GM23338 (cell line): ENCODE results near the gene TM7SF2. TPM values are rescaled to one million over a fixed set of nuclear protein-coding genes. Genes with fewer than 3 reads are reported as not detected.
A peak's percentile ranks its signal among the peaks of the same experiment; 100 is the strongest.

Source experiments
- ATAC-seq: fragments of 200-7000 bp; cut with Tn5 transposase; 3 replicates; pipeline ENCODE4 v1.9.1; 2020
- DNase-seq: peaks from one replicate; pipeline ENCODE4 v3.0.0-alpha.2; 2015; ENCODE audit warnings: low spot score
- H2AFZ ChIP-seq: fragments of 200-600 bp; sonication (generic); 2 replicates; pipeline ENCODE4 v1.8.0; 2016; ENCODE audit warnings: antibody characterized with exemption, mild to moderate bottlenecking, moderate library complexity
- H3F3A ChIP-seq: fragments of 200-600 bp; sonication (generic); replicated peaks from 2 replicates; pipeline ENCODE4 v1.8.0; 2017; ENCODE audit warnings: antibody characterized with exemption, mixed run types, low read depth
- H3K27ac ChIP-seq: fragments of 200-600 bp; sonication (generic); 2 replicates; pipeline ENCODE4 v1.6.1; 2016; ENCODE audit warnings: low read depth
- H3K27me3 ChIP-seq: fragments of 200-600 bp; sonication (generic); 2 replicates; pipeline ENCODE4 v1.8.0; 2016; ENCODE audit warnings: mild to moderate bottlenecking, mixed run types, moderate library complexity; ENCODE audit not compliant: insufficient read depth
- H3K36me3 ChIP-seq: fragments of 200-600 bp; sonication (generic); 2 replicates; pipeline ENCODE4 v1.8.0; 2016; ENCODE audit warnings: mild to moderate bottlenecking; ENCODE audit not compliant: insufficient read depth
- H3K4me1 ChIP-seq: fragments of 200-600 bp; sonication (generic); 2 replicates; pipeline ENCODE4 v1.8.0; 2016; ENCODE audit warnings: mild to moderate bottlenecking, moderate library complexity; ENCODE audit not compliant: insufficient read depth
- H3K4me2 ChIP-seq: fragments of 200-600 bp; sonication (generic); 2 replicates; pipeline ENCODE4 v1.7.1; 2017; ENCODE audit warnings: mixed run types
- H3K4me3 ChIP-seq: fragments of 200-600 bp; sonication (generic); 2 replicates; pipeline ENCODE4 v1.6.1; 2016; ENCODE audit warnings: mixed run types
- H3K79me2 ChIP-seq: fragments of 200-600 bp; sonication (generic); replicated peaks from 2 replicates; pipeline ENCODE4 v1.8.0; 2017; ENCODE audit warnings: mild to moderate bottlenecking; ENCODE audit not compliant: insufficient read depth
- H3K9me2 ChIP-seq: fragments of 200-600 bp; sonication (generic); 2 replicates; pipeline ENCODE4 v1.8.0; 2017; ENCODE audit not compliant: insufficient read depth
- H4K20me1 ChIP-seq: fragments of 200-600 bp; sonication (generic); replicated peaks from 2 replicates; pipeline ENCODE4 v1.8.0; 2017; ENCODE audit warnings: mild to moderate bottlenecking; ENCODE audit not compliant: insufficient read depth
- H3K27ac Mint-ChIP-seq: 2 replicates; pipeline ENCODE4 v1.8.0; 2020; ENCODE audit warnings: inconsistent platforms, mild to moderate bottlenecking, moderate library complexity, mixed read lengths
- H3K27me3 Mint-ChIP-seq: 3 replicates; pipeline ENCODE4 v1.8.0; 2022; ENCODE audit warnings: low read depth, mild to moderate bottlenecking, moderate library complexity, mixed read lengths, inconsistent platforms; ENCODE audit not compliant: insufficient read depth, poor library complexity
- H3K36me3 Mint-ChIP-seq: 3 replicates; pipeline ENCODE4 v1.8.0; 2021; ENCODE audit warnings: low read depth, mild to moderate bottlenecking, inconsistent platforms, moderate library complexity, mixed read lengths
- H3K4me1 Mint-ChIP-seq: 3 replicates; pipeline ENCODE4 v1.8.0; 2020; ENCODE audit warnings: mild to moderate bottlenecking, inconsistent platforms, mixed read lengths
- H3K4me3 Mint-ChIP-seq: 3 replicates; pipeline ENCODE4 v1.8.0; 2021; ENCODE audit warnings: moderate library complexity, mild to moderate bottlenecking, inconsistent platforms, mixed read lengths
- H3K9me3 Mint-ChIP-seq: 3 replicates; pipeline ENCODE4 v1.8.0; 2020; ENCODE audit warnings: moderate library complexity, mild to moderate bottlenecking, inconsistent platforms, mixed read lengths
- EZH2 ChIP-seq: fragments of 200-600 bp; sonication (generic); IDR thresholded peaks from one replicate; pipeline ENCODE4 v1.8.0; 2017; ENCODE audit warnings: antibody characterized with exemption, mild to moderate bottlenecking, low read depth; ENCODE audit not compliant: unreplicated experiment
- EZH2phosphoT487 ChIP-seq: fragments of 200-600 bp; sonication (generic); IDR thresholded peaks from one replicate; pipeline ENCODE4 v1.8.1; 2018; ENCODE audit warnings: antibody characterized with exemption; ENCODE audit not compliant: unreplicated experiment
- NANOG ChIP-seq: IDR thresholded peaks from 2 replicates; pipeline ENCODE4 v1.6.1; 2016; ENCODE audit warnings: antibody characterized with exemption, borderline replicate concordance
- STAT1 ChIP-seq: IDR thresholded peaks from one replicate; pipeline ENCODE4 v1.6.1; 2016; ENCODE audit warnings: antibody characterized with exemption; ENCODE audit not compliant: unreplicated experiment
- ZNF331 ChIP-seq: fragments of 250-450 bp; sonication (Bioruptor Pico); IDR thresholded peaks from 2 replicates; pipeline ENCODE4 v1.5.0; 2020; ENCODE audit warnings: low read depth, mild to moderate bottlenecking, moderate library complexity
- polyA plus RNA-seq: library from polyadenylated mRNA; unstranded; fragments of >200 nt; fragmentation: Nextera tagmentation; extraction: Ambion mirVana; gene quantifications from 2 replicates; pipeline ENCODE4 v1.2.1, GENCODE V29; 2016
- total RNA-seq: library from RNA; depleted of rRNA; stranded (reverse); fragments of >200 nt; shearing (Covaris generic); gene quantifications from 2 replicates; pipeline ENCODE4 v1.2.3, GENCODE V29; 2014
- TF ChIP-seq, protein P1 (sequence below): IDR thresholded peaks from one replicate; pipeline ENCODE4 v1.6.1; 2018; ENCODE audit warnings: antibody characterized with exemption; ENCODE audit not compliant: unreplicated experiment
- TF ChIP-seq, protein P2 (sequence below), 2 experiments: fragments of 200-600 bp in 1 of 2; sonication (generic) in 1 of 2; conservative IDR thresholded peaks; 2 replicates each; pipeline versions ENCODE4 v1.5.1 to v1.6.1; 2016 to 2017; ENCODE audit warnings: antibody characterized with exemption in 2 of 2, low read depth in 2 of 2, mild to moderate bottlenecking in 2 of 2, moderate library complexity in 1 of 2

The TM7SF2 gene
- total and polyA plus RNA-seq, 2 experiments from 2014 or later, result 43.5 to 82.3 TPM

DNA sequence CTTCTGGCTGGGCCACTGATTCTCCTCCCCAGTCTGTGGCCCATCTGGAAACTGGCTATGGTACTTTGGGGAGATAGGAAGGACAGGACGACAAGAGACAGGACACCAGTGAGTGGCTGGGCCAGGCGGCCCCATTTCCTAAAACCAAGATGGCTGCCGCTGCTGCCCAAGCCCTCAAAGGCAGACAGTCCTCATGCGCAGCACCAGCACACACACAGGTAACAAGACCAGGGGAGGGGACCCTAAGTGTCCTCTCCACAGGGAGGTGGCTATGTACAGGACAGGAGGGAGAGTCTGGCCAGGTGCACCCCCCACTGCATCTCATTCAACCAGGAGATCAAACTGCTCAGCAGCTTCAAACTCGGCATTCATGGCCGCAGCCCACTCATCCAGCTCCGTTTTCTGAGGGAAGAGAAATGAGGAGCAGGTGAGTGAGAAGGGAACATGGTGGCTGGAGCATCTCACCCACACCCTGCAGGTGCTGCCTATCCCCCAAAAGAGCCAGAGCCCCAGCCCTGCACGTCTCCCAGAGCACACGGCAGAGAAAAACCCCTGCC lies 32.8 kb upstream of the TM7SF2 start (continued):
- TF ChIP-seq, protein P1, sequence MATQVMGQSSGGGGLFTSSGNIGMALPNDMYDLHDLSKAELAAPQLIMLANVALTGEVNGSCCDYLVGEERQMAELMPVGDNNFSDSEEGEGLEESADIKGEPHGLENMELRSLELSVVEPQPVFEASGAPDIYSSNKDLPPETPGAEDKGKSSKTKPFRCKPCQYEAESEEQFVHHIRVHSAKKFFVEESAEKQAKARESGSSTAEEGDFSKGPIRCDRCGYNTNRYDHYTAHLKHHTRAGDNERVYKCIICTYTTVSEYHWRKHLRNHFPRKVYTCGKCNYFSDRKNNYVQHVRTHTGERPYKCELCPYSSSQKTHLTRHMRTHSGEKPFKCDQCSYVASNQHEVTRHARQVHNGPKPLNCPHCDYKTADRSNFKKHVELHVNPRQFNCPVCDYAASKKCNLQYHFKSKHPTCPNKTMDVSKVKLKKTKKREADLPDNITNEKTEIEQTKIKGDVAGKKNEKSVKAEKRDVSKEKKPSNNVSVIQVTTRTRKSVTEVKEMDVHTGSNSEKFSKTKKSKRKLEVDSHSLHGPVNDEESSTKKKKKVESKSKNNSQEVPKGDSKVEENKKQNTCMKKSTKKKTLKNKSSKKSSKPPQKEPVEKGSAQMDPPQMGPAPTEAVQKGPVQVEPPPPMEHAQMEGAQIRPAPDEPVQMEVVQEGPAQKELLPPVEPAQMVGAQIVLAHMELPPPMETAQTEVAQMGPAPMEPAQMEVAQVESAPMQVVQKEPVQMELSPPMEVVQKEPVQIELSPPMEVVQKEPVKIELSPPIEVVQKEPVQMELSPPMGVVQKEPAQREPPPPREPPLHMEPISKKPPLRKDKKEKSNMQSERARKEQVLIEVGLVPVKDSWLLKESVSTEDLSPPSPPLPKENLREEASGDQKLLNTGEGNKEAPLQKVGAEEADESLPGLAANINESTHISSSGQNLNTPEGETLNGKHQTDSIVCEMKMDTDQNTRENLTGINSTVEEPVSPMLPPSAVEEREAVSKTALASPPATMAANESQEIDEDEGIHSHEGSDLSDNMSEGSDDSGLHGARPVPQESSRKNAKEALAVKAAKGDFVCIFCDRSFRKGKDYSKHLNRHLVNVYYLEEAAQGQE, result no peak
- TF ChIP-seq ZNF331 (CRISPR knock-in tag) (no peak), STAT1 (no peak)
- TF ChIP-seq, protein P2, sequence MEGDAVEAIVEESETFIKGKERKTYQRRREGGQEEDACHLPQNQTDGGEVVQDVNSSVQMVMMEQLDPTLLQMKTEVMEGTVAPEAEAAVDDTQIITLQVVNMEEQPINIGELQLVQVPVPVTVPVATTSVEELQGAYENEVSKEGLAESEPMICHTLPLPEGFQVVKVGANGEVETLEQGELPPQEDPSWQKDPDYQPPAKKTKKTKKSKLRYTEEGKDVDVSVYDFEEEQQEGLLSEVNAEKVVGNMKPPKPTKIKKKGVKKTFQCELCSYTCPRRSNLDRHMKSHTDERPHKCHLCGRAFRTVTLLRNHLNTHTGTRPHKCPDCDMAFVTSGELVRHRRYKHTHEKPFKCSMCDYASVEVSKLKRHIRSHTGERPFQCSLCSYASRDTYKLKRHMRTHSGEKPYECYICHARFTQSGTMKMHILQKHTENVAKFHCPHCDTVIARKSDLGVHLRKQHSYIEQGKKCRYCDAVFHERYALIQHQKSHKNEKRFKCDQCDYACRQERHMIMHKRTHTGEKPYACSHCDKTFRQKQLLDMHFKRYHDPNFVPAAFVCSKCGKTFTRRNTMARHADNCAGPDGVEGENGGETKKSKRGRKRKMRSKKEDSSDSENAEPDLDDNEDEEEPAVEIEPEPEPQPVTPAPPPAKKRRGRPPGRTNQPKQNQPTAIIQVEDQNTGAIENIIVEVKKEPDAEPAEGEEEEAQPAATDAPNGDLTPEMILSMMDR (conservative IDR thresholded peaks at IDR 0.05; ENCODE audit: low read depth in 2 of 2), result no peak

DNA sequence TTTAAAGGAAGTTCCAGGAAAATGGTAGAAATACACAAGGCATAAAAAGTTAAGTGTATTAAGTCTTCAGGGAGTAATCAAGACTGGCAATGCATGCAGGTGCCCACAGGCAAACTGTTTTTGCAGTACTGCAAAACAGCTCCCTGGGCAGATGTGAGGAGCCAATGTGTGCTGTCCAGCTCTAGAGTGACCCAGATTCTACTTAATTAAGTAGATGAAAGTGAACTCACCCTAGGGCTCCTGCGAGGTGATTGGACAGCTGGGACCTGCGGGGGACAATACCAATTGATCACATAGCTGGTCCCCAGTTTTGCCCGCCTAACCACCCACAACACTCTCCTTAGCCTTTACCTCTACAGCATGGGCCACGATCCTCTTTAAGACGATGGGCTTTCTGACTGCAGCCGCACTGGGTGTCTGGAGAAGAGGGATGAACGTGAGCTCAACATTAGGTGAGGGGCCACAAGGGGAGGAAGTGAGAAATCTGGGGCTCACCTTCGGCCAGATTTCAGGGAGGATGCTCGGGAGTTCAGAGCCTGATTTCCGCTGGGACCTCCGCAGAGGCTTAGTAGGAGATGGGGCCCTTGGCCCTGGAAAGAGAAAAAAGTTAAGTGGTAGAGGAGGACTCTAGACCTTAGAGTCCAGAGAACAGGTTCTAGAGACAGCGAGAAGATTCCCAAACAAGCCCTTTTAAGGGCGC lies 28.4 kb upstream of the TM7SF2 start:
- DNase-seq (peak; percentile 17), ATAC-seq (peak; percentile 4; the same call in 2 of the 3 replicates)
- H3K36me3 ChIP-seq, result peaks cover 9% of the 10 kb centered on the region
- H3K4me2 ChIP-seq, result peak overlapping the region; percentile 96
- H3K27me3 ChIP-seq, result no peaks in the 10 kb centered on the region
- peaks cover 24% of the 10 kb centered on the region for H3K4me1 Mint-ChIP-seq
- peak overlapping the region; percentile 99 for H3K27ac Mint-ChIP-seq
- H2AFZ ChIP-seq, result peak overlapping the region; percentile 91
- H3F3A ChIP-seq, result peaks cover 29% of the 10 kb centered on the region; the same call in 1 of the 2 replicates
- peak overlapping the region; percentile 93 for H3K4me3 ChIP-seq
- peaks cover 8% of the 10 kb centered on the region for H3K27me3 Mint-ChIP-seq
- H3K9me2 ChIP-seq, result no peaks in the 10 kb centered on the region
- H3K4me3 Mint-ChIP-seq, result peak overlapping the region; percentile 100
- peaks cover 45% of the 10 kb centered on the region for H3K36me3 Mint-ChIP-seq
- peaks cover 35% of the 10 kb centered on the region for H4K20me1 ChIP-seq
- H3K4me1 ChIP-seq, result peaks cover 8% of the 10 kb centered on the region; the same call in 1 of the 2 replicates
- TF ChIP-seq EZH2phosphoT487 (no peak), STAT1 (no peak), NANOG (no peak), EZH2 (no peak)
- TF ChIP-seq, protein P2 (conservative IDR thresholded peaks at IDR 0.05; ENCODE audit: low read depth in 2 of 2), result 0 out of 4 replicates have a peak, but pooled peaks of 1 of the 2 experiments have one; percentile 7
- no peaks in the 10 kb centered on the region; the same call in 2 of the 3 replicates for H3K9me3 Mint-ChIP-seq
- H3K79me2 ChIP-seq, result peaks cover 51% of the 10 kb centered on the region
- H3K27ac ChIP-seq, result peak overlapping the region; percentile 96
